ENCODE results near the gene CORIN. TPM values are rescaled to one million over a fixed set of nuclear protein-coding genes. Genes with fewer than 3 reads are reported as not detected.

Gene CORIN
- total and polyA plus RNA-seq, 4 donors = 0.15 to 9.1 (median 1.0) TPM

- Histone ChIP-seq H3K4me1 (ENCODE audit: control insufficient read depth in 5 of 5, insufficient read depth in 5 of 5, low read length in 5 of 5) (peaks cover 0 to 3% (median 0%) of the 10 kb centered on the region in 5 donors), H3K9ac (ENCODE audit: insufficient read depth in 1 of 2, low read length in 2 of 2) (no peak overlapping the region), H3K27ac (ENCODE audit: low read depth in 1 of 2, low read length in 1 of 2) (no peak overlapping the region), H3K36me3 (ENCODE audit: control insufficient read depth in 4 of 4, insufficient read depth in 4 of 4, low read length in 4 of 4) (peaks cover 0 to 2% (median 0%) of the 10 kb centered on the region in 4 donors), H3K9me3 (ENCODE audit: control insufficient read depth in 4 of 4, insufficient read depth in 3 of 4, low read length in 3 of 4) (no peaks in the 10 kb centered on the region), H3K27me3 (ENCODE audit: control insufficient read depth in 3 of 3, insufficient read depth in 3 of 3, low read length in 2 of 3) (no peaks in the 10 kb centered on the region), H3K4me3 (no peak overlapping the region)
- DNase-seq (no peak), ATAC-seq (ENCODE audit: insufficient read depth, low FRiP score) (no peak)
- TF ChIP-seq, protein P1, sequence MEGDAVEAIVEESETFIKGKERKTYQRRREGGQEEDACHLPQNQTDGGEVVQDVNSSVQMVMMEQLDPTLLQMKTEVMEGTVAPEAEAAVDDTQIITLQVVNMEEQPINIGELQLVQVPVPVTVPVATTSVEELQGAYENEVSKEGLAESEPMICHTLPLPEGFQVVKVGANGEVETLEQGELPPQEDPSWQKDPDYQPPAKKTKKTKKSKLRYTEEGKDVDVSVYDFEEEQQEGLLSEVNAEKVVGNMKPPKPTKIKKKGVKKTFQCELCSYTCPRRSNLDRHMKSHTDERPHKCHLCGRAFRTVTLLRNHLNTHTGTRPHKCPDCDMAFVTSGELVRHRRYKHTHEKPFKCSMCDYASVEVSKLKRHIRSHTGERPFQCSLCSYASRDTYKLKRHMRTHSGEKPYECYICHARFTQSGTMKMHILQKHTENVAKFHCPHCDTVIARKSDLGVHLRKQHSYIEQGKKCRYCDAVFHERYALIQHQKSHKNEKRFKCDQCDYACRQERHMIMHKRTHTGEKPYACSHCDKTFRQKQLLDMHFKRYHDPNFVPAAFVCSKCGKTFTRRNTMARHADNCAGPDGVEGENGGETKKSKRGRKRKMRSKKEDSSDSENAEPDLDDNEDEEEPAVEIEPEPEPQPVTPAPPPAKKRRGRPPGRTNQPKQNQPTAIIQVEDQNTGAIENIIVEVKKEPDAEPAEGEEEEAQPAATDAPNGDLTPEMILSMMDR (IDR thresholded peaks at IDR 0.05; ENCODE audit: control extremely low read depth, extremely low read depth) = no peak
- WGBS, 2 donors = 93% methylated on average over 6 of the region's 6 CpGs
Observed at GRCh38 chr4:47721485-47721884, 116.4 kb downstream of the CORIN start.

DNA sequence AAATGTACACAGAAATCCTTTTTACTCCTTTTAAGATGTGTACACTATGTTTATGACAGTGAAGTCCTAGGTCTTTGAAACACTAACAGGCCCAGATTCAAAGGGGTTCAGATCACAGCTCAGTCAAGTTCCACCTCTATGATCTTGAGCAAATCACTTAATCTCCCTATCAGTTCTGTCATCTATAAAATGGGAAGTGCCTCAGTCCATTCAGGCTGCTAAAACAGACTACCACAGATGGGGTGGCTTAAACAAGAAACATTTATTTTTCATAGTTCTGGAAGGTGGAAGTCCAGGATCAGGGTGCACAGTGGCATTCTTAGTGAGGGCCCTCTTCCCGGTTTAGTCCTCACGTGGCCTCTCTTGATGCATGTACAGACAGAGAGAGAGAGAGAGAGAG lies 117.1 kb downstream of the CORIN start:
- no peaks in the 10 kb centered on the region for H3K27me3 ChIP-seq (ENCODE audit: control insufficient read depth in 3 of 3, insufficient read depth in 3 of 3, low read length in 2 of 3)
- WGBS, 2 donors = 72 to 85% methylated on average over 2 of the region's 2 CpGs
- H3K4me3 ChIP-seq = no peak overlapping the region
- no peak overlapping the region for H3K9ac ChIP-seq (ENCODE audit: insufficient read depth in 1 of 2, low read length in 2 of 2)
- TF ChIP-seq, protein P1 (IDR thresholded peaks at IDR 0.05; ENCODE audit: control extremely low read depth, extremely low read depth) = no peak
- DNase-seq (no peak), ATAC-seq (ENCODE audit: insufficient read depth, low FRiP score) (no peak)
- H3K4me1 ChIP-seq (ENCODE audit: control insufficient read depth in 5 of 5, insufficient read depth in 5 of 5, low read length in 5 of 5) = peaks cover 0 to 4% (median 0%) of the 10 kb centered on the region in 5 donors
- H3K9me3 ChIP-seq (ENCODE audit: control insufficient read depth in 4 of 4, insufficient read depth in 3 of 4, low read length in 3 of 4) = no peaks in the 10 kb centered on the region
- H3K27ac ChIP-seq (ENCODE audit: low read depth in 1 of 2, low read length in 1 of 2) = no peak overlapping the region
- H3K36me3 ChIP-seq (ENCODE audit: control insufficient read depth in 4 of 4, insufficient read depth in 4 of 4, low read length in 4 of 4) = peaks cover 0 to 2% (median 0%) of the 10 kb centered on the region in 4 donors

GRCh38 chr4:47719576-47719975 lies 118.3 kb downstream of the CORIN start:
- DNase-seq (no peak), ATAC-seq (ENCODE audit: insufficient read depth, low FRiP score) (no peak)
- Histone ChIP-seq H3K36me3 (ENCODE audit: control insufficient read depth in 4 of 4, insufficient read depth in 4 of 4, low read length in 4 of 4) (peaks cover 0 to 2% (median 0%) of the 10 kb centered on the region in 4 donors), H3K4me3 (no peak overlapping the region), H3K27ac (ENCODE audit: low read depth in 1 of 2, low read length in 1 of 2) (no peak overlapping the region), H3K9me3 (ENCODE audit: control insufficient read depth in 4 of 4, insufficient read depth in 3 of 4, low read length in 3 of 4) (no peaks in the 10 kb centered on the region), H3K4me1 (ENCODE audit: control insufficient read depth in 5 of 5, insufficient read depth in 5 of 5, low read length in 5 of 5) (peaks cover 0 to 5% (median 0%) of the 10 kb centered on the region in 5 donors), H3K27me3 (ENCODE audit: control insufficient read depth in 3 of 3, insufficient read depth in 3 of 3, low read length in 2 of 3) (no peaks in the 10 kb centered on the region), H3K9ac (ENCODE audit: insufficient read depth in 1 of 2, low read length in 2 of 2) (no peak overlapping the region)
- TF ChIP-seq, protein P1 (IDR thresholded peaks at IDR 0.05; ENCODE audit: control extremely low read depth, extremely low read depth) = no peak
- 38 to 68% methylated on average over 4 of the region's 4 CpGs for WGBS, 2 donors

GRCh38 chr4:47718696-47719095 lies 119.2 kb downstream of the CORIN start:
- TF ChIP-seq, protein P1 (IDR thresholded peaks at IDR 0.05; ENCODE audit: control extremely low read depth, extremely low read depth) = no peak
- Histone ChIP-seq H3K4me1 (ENCODE audit: control insufficient read depth in 5 of 5, insufficient read depth in 5 of 5, low read length in 5 of 5) (peaks cover 0 to 7% (median 0%) of the 10 kb centered on the region in 5 donors), H3K27ac (ENCODE audit: low read depth in 1 of 2, low read length in 1 of 2) (no peak overlapping the region), H3K27me3 (ENCODE audit: control insufficient read depth in 3 of 3, insufficient read depth in 3 of 3, low read length in 2 of 3) (no peaks in the 10 kb centered on the region), H3K9me3 (ENCODE audit: control insufficient read depth in 4 of 4, insufficient read depth in 3 of 4, low read length in 3 of 4) (no peaks in the 10 kb centered on the region), H3K4me3 (no peak overlapping the region), H3K36me3 (ENCODE audit: control insufficient read depth in 4 of 4, insufficient read depth in 4 of 4, low read length in 4 of 4) (peaks cover 0 to 2% (median 0%) of the 10 kb centered on the region in 4 donors), H3K9ac (ENCODE audit: insufficient read depth in 1 of 2, low read length in 2 of 2) (no peak overlapping the region)
- WGBS, 2 donors = 66 to 86% methylated on average over 2 of the region's 2 CpGs
- no peak for DNase-seq
- no peak for ATAC-seq (ENCODE audit: insufficient read depth, low FRiP score)

Measured in lung (tissue), 12 donors.